GM21447 (cell line): ENCODE results near the gene SPN.
"Not testable (repeated sequence)": the region's sequence is repeated elsewhere in the genome, so short reads cannot be mapped to it uniquely, and the experiment has no call there.

Experiments used
- ATAC-seq: cut with Tn5 transposase; IDR thresholded peaks from one replicate; pipeline ENCODE4 v1.9.1; 2021; ENCODE audit not compliant: unreplicated experiment

The SPN gene

GRCh38 chr16:29645694-29646187 is 17.3 kb upstream of the SPN start:
- no peak for ATAC-seq

GRCh38 chr16:29646947-29647346 is 16.1 kb upstream of the SPN start:
- ATAC-seq: no peak

DNA sequence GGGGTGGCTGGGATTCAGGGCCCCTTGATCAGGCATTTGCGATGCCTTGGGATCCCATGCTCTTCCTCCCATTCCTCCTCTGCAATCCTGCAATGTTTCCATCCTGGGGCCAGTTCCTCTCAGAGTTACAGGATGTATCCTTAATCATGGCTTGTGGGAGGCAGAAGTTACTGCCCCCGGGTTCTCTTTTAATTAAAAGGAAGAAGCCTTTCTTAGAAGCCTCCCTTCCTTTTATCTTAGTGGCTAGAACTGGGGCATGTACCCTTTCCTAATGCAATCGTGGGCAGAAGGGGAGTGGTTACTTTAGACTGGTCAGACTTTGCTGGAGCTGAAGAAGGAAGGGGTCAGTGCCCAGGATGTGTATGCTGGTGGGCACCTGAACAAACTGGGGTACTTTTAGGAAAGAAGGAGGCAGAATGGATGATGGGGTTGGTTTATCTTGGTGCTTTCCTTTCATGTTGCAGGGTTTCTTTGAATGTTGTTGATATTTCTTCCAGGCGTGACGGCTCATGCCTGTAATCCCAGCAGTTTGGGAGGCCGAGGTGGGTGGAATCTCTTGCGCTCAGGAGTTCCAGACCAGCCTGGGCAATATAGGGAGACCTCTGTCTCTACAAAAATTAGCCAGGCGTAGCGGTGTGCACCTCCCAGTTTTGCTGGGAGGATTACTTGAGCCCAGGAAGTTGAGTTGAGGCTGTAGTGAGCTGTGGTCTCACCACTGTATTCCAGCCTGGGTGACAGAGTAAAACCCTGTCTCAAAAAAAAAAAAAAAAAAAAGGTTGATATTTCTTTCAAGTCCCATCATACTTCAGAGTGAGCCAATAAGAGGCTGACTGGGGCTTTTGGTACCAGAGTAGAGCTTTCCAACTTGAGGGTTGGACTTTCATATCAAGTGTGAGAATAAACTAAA is 13.2 kb upstream of the SPN start:
- no peak for ATAC-seq

GRCh38 chr16:29650771-29651170 is 12.3 kb upstream of the SPN start:
- ATAC-seq: no peak

DNA sequence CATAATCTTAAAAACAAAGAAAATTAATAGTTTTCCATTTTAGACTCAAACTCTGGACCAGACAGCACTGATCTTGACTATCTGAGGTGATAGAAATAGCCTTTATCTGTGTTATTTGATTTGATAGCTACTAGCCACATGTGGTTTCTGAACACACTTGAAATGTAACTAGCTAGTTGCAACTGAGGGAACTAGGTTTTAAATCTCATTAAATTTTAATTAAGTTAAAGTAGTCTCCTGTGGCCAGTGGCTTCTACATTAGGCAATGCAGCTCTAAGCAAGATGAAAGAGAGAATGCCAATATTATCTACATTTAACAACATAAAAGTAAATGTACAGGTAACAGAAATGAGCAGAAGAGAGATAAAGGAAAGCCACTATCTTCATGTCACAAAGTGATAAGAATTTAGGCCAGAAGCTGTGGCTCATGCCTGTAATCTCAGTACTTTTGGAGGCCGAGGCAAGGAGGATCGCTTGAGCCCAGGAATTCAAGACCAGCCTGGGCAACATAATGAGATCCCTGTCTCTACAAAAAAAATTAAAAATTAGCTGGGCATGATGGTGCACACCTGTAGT is 11.2 kb upstream of the SPN start:
- no peak for ATAC-seq

GRCh38 chr16:29653471-29653870 is 9.6 kb upstream of the SPN start:
- ATAC-seq: no peak

DNA sequence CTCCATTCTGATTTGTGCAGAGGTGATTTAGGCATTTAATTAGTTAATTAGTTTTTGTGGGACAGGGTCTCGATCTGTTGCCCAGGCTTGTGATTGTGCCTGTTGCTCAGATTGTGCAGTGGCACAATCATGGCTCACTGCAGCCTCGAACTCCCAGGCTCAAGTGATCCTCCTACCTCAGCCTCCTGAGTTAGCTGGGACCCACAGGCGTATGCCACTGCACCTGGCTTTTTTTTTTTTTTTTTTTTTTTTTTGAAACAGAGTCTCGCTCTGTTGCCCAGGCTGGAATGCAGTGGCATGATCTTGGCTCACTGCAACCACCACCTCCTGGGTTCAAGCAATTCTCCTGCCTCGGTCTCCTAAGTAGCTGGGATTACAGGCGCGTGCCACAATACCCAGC is 9.2 kb upstream of the SPN start:
- ATAC-seq: not testable (repeated sequence)

GRCh38 chr16:29656688-29657523 is 6.1 kb upstream of the SPN start:
- ATAC-seq: no peak

DNA sequence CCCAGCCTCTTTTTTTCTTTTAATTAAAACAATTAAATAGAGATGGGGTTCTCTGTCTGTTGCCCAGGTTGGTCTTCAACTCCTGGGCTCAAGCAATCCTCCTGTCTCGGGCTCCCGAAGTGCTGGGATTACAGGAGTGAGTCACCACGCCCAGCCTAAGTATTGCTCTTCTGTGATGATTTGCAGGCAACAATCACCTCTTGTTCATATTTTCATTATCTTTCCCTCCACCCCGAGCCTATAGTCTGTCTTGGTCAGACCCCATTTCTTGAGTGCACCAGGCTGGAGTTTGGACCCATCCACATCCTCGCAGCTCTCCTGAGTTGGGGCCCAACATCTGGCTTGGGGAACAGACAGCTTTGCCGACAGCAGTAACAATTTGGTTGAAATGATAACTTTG is 4.3 kb upstream of the SPN start:
- no peak for ATAC-seq

DNA sequence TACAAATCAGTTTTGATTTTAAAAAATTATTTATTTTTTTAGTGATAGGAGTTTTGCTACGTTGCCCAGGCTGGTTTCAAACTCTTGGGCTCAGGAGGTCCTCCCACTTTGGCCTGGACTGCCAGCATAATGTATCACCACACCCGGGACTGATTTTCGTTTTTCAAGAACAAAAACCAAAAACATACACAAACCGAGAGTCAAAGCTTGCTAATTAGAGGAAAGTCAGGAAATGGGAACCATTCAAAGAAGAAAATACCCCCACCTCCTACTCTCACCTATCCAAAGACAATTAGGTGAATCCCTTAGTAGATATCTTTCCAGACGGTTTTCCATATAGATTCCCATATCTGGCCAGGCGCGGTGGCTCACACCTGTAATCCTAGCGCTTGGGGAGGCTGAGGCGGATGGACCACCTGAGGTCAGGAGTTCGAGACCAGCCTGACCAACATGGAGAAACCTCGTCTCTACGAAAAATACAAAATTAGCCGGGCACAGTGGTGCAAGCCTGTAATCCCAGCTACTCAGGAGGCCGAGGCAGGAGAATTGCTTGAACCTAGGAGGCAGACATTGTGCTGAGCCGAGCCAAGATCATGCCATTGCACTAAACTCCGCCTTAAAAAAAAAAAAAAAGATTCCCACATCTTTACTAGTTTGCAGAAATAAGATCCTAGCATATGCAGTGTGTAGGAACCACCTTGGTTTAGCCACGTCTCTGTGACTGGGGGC is 883 bp upstream of the SPN start:
- no peak for ATAC-seq

DNA sequence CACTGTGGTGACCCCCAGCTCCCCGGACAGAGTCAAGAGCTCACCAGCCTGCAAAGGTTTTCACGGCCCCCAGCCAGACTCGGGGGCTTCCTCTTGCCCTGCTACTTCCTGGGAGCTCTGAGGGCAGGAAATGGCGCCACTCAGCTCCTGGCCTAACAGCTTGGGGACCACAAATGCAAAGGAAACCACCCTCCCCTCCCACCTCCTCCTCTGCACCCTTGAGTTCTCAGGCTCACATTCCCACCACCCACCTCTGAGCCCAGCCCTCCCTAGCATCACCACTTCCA is 375 bp upstream of the SPN start:
- ATAC-seq: no peak

- ATAC-seq: no peak
These were observed 702 bp downstream of the SPN start for GRCh38 chr16:29663807-29664090.

- no peak for ATAC-seq
These were observed 1.3 kb downstream of the SPN start for GRCh38 chr16:29664091-29664921.

DNA sequence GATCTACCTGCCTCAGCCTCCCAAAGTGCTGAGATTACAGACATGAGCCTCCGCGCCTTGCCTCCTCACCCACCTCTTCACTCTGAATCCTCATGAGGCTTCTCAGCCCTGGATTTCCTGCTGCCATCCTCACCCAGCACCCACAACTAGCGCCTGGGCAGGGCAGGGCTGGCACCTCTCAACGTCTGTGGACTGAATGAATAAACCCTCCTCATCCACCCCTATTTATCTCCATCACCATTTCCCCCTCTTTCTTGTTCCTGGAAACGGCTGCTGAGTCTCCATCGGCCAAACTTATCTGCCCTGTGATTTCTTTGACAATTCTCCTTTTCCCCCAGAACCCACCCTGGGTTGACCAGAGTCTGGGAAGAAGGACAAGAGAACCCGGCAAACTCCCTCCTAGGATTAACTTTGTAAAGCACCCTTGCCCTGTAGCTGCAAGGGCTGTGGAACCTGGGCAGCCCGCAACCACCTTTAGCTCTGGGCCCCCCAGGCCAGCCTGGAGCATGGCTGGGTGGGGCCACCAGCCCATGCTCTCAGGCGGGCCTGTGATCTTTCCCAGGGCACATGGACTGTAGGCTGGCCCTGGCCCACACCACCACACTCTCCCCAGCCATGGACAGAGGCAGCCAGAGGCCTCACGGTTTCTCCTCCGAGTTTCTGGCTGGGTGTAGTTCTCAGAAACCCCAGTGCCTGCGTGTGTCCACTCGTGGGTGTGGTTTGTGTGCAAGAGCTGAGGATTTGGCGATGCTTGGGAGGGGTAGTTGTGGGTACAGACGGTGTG is 2.4 kb downstream of the SPN start:
- no peak for ATAC-seq

GRCh38 chr16:29667322-29667610 is 4.2 kb downstream of the SPN start:
- ATAC-seq: not testable (repeated sequence)

GRCh38 chr16:29667755-29668154 is 4.7 kb downstream of the SPN start:
- no peak for ATAC-seq

DNA sequence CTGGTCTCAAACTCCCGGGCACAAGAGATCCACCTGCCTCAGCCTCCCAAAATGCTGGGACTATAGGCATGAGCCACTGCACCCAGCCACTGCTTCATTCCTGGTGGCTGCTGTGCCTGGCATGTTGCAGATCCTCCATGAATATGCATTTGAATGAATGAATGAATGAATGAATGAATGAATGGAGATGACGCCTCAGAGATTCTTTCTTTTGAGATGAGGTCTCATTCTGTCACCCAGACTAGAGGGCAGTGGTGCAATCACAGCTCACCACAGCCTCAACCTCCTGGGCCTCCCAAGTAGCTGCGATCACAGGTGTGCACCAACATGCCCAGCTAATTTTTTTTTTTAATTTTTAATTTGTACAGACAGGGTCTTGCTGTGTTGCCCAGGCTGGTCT is 5.2 kb downstream of the SPN start:
- ATAC-seq: no peak

GRCh38 chr16:29673501-29673900 is 10.5 kb downstream of the SPN start:
- ATAC-seq: no peak

DNA sequence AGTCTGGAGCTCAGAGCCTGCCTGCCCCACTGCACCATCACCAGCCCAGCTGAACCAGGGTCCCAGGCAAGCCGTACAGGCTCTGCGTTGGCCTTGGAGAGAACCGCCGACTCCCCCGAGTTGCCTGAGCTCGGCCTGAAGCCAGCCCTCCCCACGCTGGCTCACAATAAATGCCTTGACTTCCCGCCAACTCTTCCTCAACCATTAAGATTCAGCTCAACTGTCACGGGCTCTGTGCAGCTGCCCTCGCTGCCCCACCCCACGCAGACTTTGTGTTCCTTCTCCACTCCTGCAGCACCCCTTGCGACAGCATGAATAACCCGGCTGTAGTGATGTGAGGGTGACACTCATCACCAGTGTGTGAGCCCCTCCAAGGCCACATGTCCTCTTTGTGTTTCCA is 11.1 kb downstream of the SPN start:
- no peak for ATAC-seq
